Glomerular visceral epithelial cell (primary cell): ENCODE measurements around the gene KCNJ16.

Experiments used
- DNase-seq: peaks from one replicate; pipeline ENCODE4 v3.0.0-alpha.2; 2016; ENCODE audit errors: extremely low spot score

The KCNJ16 gene

DNA sequence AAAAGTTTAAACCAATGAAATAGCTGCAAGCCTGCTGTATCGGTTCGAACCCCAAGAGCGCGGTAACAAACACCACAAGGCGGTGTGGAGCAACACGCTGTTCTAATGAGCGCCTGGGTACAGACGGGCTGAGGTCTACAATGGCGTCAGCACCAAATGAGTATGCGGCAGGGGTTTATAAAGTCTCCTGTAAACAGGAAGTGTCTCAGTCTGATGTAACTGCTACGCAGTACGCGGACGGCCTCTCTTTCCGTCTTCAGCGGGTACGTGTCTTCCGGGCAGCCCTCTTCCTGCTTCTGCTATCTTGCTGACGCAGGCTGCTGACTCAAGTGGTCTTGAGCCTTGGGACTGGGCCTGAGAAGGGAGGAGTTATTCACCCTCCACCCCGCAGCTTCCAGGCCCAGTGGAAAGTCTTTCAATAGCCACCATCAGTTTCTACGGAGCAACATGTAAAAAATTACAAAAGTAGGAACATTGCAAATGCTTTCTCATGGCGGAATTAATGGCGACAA, 53.8 kb downstream of the KCNJ16 start:
- DNase-seq: no peak

DNA sequence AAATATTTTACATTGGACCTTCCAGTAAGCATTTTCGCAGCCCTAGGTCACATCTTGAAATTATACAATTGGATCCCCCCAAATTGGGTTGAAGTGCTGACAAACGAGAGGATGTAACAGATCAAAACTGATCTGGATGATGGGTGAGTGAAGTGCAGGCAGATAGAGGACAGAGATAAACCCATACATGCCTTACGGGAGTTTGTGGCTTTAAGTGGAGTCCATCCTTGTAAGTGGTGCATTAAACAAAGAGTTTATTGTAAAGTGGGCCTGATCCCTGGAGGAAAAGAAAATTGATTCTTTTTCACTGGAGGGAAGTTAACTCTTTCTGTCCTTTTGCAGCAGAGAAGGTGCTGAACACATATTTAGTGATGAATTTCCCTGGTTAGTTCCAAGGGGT, 55.3 kb downstream of the KCNJ16 start:
- DNase-seq: no peak

DNA sequence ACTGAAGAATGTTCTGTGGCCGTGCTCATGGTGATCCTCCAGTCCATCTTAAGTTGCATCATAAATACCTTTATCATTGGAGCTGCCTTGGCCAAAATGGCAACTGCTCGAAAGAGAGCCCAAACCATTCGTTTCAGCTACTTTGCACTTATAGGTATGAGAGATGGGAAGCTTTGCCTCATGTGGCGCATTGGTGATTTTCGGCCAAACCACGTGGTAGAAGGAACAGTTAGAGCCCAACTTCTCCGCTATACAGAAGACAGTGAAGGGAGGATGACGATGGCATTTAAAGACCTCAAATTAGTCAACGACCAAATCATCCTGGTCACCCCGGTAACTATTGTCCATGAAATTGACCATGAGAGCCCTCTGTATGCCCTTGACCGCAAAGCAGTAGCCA, 57.5 kb downstream of the KCNJ16 start:
- no peak for DNase-seq

DNA sequence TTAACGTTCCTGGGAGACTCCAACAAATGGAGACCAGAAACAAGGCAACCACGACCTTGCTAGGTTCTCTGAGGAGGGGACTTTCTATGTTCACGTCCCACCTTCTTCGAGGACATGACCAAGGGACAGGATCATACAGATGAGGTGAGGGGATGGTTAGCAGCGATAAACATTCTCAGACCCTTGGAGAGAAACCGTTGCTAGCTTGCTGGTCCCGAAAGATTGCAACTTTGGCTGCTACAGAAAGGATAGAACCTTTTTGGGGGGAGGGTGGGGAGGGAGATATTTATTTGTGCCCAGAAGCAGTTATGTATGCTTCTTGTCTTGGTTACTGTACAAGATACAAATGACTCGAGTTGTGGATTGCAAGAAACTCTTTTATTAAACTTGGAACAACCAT, 59.0 kb downstream of the KCNJ16 start:
- DNase-seq: no peak

GRCh38 chr17:70134777-70135176, 59.8 kb downstream of the KCNJ16 start:
- no peak for DNase-seq

DNA sequence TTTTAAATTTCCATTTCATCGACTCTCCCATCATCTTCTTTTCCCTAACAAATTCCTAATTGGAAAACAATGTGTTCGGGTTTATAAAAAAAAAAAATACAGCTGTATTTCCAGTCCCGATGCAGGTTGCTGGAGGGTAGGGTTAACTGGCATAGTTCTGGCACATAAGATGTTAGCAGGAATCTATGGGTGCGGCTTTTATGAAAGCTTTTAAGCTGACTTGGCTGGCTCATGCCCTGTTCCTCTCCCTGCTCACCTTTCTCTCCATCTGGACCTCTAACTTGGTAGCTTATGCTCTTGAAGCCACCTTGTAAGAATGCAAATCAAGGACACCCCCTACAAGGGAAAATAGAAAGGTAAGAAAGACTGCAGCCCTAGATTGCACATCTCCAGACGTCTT, 61.1 kb downstream of the KCNJ16 start:
- DNase-seq: no peak

DNA sequence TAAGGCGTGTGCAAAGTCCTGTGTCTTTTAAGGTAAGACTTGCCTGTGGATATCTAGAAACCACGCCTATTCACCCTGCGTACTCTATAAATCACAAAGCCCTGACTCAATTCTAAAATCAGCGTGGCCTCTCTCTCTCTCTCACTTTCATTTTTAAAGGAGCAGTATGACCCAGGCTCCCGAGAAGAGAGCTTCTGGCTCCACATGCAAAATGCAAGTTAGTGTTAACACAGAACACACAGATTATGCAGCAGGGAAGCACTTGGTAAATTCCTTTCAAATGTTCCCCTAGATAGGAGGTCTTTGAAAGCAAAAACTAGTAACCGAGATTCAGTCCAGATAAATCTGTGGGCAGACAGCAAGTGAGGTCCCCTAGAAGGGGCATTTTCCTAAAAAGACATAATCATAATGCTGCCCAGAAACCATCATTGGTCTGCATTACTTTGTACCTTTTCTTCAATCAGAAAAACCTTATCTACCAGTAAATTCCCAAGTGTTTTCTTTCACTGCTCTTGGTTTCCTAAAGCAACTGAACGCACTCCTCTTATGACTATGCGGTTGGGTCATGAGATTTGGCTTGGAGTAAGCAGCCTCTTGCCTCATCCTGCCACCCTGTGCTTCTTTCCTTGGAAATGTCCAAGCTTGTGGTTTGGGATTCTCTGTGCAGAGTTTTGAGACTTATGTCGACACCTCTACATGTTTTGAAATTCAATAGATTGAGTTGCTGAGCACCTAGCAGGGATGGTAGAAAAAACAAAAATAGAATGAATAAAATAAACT, 62.6 kb downstream of the KCNJ16 start:
- DNase-seq: peak; percentile 84

- peak; percentile 41 for DNase-seq
Measured at GRCh38 chr17:70138291-70138865, 63.4 kb downstream of the KCNJ16 start.

DNA sequence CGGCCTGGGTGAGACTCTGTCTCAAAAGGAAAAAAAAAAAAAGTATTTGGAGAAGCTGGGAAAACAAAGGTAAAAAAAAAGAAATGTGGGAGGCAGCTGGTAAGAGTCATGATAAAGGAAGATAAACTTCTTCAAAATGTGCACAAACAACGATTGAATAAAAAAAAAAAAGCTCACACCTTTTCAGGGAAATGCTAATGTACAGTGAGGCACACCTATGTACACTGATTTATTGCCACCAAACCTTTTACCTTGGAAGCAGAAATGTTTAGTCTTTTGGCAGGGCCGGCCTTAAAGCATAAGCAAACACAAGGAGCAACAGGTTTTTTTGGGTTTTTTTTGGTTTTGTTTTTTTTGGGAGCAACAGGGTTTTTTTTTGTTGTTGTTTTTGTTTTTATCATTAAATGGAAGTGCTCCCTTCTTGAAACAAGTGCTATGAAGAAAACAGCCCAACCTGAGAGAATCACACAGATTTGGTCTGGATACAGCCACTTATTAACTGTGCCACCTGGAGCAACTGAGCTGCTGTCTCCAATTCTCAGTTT, 64.5 kb downstream of the KCNJ16 start:
- DNase-seq: no peak

DNA sequence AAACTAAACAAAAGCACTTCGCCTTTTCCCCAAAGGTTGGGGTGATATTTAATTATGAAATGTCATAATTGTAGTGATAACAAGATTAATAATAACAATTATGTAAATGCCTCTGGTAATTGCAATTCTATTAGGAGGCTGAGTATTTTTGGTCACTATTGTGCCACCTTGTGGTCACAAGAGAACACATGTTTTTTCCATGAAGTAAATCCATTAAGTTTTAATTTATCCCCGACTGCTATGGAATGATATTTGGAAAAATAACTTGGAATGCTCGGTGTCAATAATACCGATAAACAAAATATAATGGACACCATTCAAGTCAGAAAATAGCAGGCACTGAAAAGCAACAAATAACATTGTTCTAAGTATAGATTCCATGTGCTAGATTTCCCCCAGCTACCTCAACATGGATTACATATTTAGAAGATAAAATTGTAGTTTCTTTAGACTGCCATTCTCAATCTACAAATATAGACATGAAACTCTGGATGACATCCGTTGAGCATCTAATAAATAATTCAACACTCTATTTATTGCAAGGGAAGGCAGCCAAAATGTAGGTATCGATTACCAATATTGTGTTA, 69.3 kb downstream of the KCNJ16 start:
- peak; percentile 20 for DNase-seq

DNA sequence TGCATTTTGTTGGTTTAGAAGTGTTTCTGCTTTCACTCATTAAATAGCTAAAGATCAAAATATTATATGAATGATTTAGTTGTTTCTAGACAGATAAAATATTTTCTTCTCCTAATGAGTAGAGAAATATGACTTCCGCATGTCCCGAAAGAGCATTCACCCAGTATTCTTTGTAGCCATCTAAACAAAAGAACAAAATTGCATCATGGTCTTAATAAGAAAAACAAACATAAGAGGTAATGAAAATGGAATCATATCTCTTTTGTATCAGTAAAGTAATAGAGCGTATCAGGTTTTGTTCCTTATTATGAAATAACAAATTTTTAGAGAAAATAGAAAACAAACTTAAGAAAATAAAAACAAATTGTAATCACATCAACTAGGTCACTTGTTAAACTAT, 78.2 kb downstream of the KCNJ16 start:
- no peak for DNase-seq

GRCh38 chr17:70157151-70157550, 82.1 kb downstream of the KCNJ16 start:
- DNase-seq: no peak

- DNase-seq: no peak
Measured at GRCh38 chr17:70158180-70158579, 83.2 kb downstream of the KCNJ16 start.

DNA sequence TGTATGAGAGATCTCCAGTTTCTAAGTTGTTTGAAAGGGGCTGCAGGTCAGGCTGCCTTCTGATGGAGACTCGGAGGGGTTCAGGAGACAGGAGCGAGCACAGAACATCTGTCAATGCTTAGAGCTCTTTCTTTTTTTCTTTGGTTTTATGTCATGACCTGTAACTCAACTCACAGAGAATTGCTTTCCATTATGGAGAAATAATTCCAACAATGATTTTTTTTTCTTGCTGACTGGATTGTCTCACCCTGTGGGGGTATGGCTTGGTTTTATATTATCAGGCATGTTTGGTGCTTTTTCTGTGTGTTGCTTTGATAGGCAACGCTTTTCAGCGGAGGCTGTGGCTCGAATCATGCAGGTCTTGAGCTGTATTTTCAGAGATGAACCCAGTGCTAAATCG, 83.6 kb downstream of the KCNJ16 start:
- no peak for DNase-seq

DNA sequence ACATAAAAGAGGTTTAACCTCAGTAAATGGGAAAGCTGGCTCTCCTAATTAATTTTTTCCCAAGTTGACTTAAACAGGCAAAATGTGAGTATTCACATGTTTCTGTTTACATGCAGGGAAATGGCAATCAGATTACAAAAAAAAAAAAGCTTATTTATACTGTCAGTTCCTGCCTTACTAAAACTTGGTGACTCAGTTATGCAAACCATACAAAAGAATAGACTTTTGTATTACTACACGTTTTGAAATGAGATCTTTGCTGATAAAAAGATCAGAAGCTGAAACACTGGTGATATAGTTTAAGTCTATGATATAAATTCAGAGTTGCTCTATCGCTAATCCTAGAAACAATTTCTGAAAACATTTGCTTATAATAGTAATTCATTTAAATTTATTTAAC, 85.0 kb downstream of the KCNJ16 start:
- DNase-seq: no peak

GRCh38 chr17:70161519-70161918, 86.5 kb downstream of the KCNJ16 start:
- no peak for DNase-seq

DNA sequence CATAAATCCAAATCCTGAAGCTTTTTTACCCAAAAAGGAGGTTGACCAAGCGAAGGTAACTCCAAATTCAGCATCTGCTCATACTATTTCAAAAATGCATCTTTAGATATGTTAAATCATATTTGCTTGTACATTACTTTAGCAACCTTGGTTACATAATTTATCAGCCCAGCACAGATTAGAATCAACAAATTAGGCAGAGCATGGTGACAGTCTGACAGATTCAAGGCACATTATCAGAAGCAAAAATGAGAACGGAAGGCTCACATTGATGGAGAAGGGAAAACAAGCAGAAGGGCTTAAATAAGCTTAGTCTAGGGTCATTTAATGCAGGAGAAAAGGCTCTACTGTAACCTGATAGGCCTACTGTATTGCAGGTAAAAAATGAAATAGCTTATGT, 90.4 kb downstream of the KCNJ16 start:
- no peak for DNase-seq

- DNase-seq: no peak
Measured at GRCh38 chr17:70166615-70167014, 91.6 kb downstream of the KCNJ16 start.

DNA sequence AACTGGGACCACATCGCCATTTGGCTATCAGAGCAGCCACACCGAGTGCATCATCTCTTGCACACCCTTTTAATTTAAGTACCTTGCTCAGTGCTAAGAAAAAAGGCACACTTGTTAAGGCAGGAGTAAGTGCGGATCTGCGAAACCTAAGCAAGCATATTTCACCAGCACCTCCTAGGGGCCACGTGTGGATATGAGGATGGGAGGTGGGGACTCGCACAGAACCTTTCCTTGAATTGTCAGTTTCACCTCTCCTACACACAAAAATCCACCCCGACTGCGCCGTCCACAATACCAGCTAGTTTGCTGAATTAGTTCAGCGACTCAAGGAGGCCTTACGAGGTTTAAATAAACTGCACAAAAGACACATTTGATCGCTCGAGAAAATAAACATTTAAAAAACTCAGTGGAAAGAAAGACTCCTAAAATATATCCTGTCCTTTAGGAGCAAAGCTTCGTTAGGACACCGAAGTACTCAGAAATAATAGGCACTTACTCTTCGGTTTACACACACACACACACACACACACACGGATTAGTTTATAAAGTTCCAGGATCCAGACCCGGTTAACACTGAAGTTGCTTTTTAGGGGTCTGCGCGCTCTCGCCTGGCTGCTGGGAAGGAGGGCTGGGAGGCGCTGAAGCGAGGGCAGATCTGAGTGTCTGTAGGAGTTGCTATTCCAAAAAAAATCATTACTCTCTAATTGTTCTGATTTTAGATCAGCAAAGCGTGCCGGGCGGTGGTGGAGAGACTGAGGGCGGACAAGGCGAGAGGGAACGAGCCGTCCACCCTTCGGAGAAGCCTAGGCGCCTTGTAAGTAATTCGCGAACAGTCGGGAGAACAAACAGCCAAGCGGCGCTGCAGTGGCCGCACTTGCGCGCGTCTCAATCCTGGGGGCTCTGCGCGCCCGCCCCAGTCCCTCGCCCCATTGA, 93.3 kb downstream of the KCNJ16 start:
- peak; percentile 65 for DNase-seq

- peak; percentile 92 for DNase-seq
Measured at GRCh38 chr17:70168977-70169708, 94.1 kb downstream of the KCNJ16 start, which contains the start of gene KCNJ2. Gene KCNJ2 (plus strand): TSS chr17:70169532. CDS start chr17:70175040, 5,508 bp downstream.
